Neural progenitor cell (in vitro differentiated cells): ENCODE results near the gene ZPBP2.

Source experiments
- CTCF ChIP-seq: fragments of 200-600 bp; sonication (generic); IDR thresholded peaks from 2 replicates; pipeline ENCODE4 v1.5.1; 2017; ENCODE audit warnings: antibody characterized with exemption, mild to moderate bottlenecking
- EZH2phosphoT487 ChIP-seq: fragments of 200-600 bp; sonication (generic); IDR thresholded peaks from 2 replicates; pipeline ENCODE4 v1.6.1; 2017; ENCODE audit warnings: antibody characterized with exemption

- TF ChIP-seq CTCF (no peak), EZH2phosphoT487 (no peak)
Measured at GRCh38 chr17:39915559-39915958, 47.6 kb downstream of the ZPBP2 start.
